Loucy (cell line): ENCODE data around the gene TSPO.

ENCODE experiments used
- H2AFZ ChIP-seq: fragments of 200-600 bp; sonication (generic); 2 replicates; pipeline ENCODE4 v1.6.0; 2016; ENCODE audit warnings: antibody characterized with exemption, mild to moderate bottlenecking, low read length, moderate library complexity
- H3F3A ChIP-seq: fragments of 200-600 bp; 2 replicates; pipeline ENCODE4 v1.6.0; 2016; ENCODE audit warnings: antibody characterized with exemption, low read depth, mild to moderate bottlenecking
- H3K27me3 ChIP-seq: fragments of 200-600 bp; sonication (generic); 2 replicates; pipeline ENCODE4 v1.6.1; 2014; ENCODE audit warnings: low read length, mild to moderate bottlenecking; ENCODE audit not compliant: insufficient read depth, poor library complexity, severe bottlenecking
- H3K36me3 ChIP-seq: fragments of 200-600 bp; sonication (generic); 2 replicates; pipeline ENCODE4 v1.6.1; 2016; ENCODE audit warnings: low read length; ENCODE audit not compliant: insufficient read depth
- H3K4me1 ChIP-seq: fragments of 200-600 bp; sonication (generic); 2 replicates; pipeline ENCODE4 v1.5.1; 2014; ENCODE audit warnings: low read length, mild to moderate bottlenecking; ENCODE audit not compliant: insufficient read depth, poor library complexity, severe bottlenecking
- H3K4me2 ChIP-seq: fragments of 200-600 bp; sonication (generic); 2 replicates; pipeline ENCODE4 v1.6.0; 2014; ENCODE audit warnings: antibody characterized with exemption, low read length, low read depth, mild to moderate bottlenecking; ENCODE audit not compliant: poor library complexity, severe bottlenecking
- H3K4me3 ChIP-seq: fragments of 200-600 bp; sonication (generic); 2 replicates; pipeline ENCODE4 v1.5.1; 2014; ENCODE audit warnings: low read length, mild to moderate bottlenecking, mixed read lengths; ENCODE audit not compliant: poor library complexity, severe bottlenecking
- H3K79me2 ChIP-seq: fragments of 200-600 bp; sonication (generic); 2 replicates; pipeline ENCODE4 v1.6.1; 2014; ENCODE audit warnings: low read length; ENCODE audit not compliant: insufficient read depth
- H3K9ac ChIP-seq: fragments of 200-600 bp; sonication (generic); 2 replicates; pipeline ENCODE4 v1.6.0; 2014; ENCODE audit warnings: mild to moderate bottlenecking, low read depth, low read length, moderate library complexity; ENCODE audit not compliant: poor library complexity, severe bottlenecking
- H3K9me2 ChIP-seq: fragments of 200-600 bp; sonication (generic); replicated peaks from 2 replicates; pipeline ENCODE4 v1.6.1; 2016; ENCODE audit warnings: low read depth, low read length, mixed read lengths
- H3K9me3 ChIP-seq: fragments of 200-600 bp; sonication (generic); 2 replicates; pipeline ENCODE4 v1.6.1; 2014; ENCODE audit warnings: mild to moderate bottlenecking, antibody characterized with exemption, low read length, low read depth; ENCODE audit not compliant: insufficient read depth
- H4K20me1 ChIP-seq: fragments of 200-600 bp; sonication (generic); 2 replicates; pipeline ENCODE4 v1.6.0; 2014; ENCODE audit warnings: antibody characterized with exemption, low read length, mild to moderate bottlenecking; ENCODE audit not compliant: insufficient read depth, poor library complexity, severe bottlenecking
- CTCF ChIP-seq: fragments of 200-600 bp; sonication (generic); conservative IDR thresholded peaks from 2 replicates; pipeline ENCODE4 v1.5.1; 2014; ENCODE audit warnings: mild to moderate bottlenecking, antibody characterized with exemption, low read length
- EZH2phosphoT487 ChIP-seq: fragments of 200-600 bp; IDR thresholded peaks from 2 replicates; pipeline ENCODE4 v1.6.1; 2018; ENCODE audit warnings: antibody characterized with exemption, mild to moderate bottlenecking, moderate library complexity, borderline replicate concordance

TSPO gene

GRCh38 chr22:43162412-43163150, 11.2 kb downstream of the TSPO start:
- Histone ChIP-seq H3K4me2 (no peak overlapping the region), H3K9me2 (no peaks in the 10 kb centered on the region), H3K9ac (no peak overlapping the region), H3K4me1 (no peaks in the 10 kb centered on the region), H4K20me1 (no peaks in the 10 kb centered on the region), H2AFZ (no peak overlapping the region), H3K27me3 (no peaks in the 10 kb centered on the region), H3K36me3 (peaks cover 3% of the 10 kb centered on the region; the same call in 1 of the 2 replicates), H3K79me2 (no peaks in the 10 kb centered on the region), H3F3A (no peaks in the 10 kb centered on the region), H3K4me3 (no peak overlapping the region), H3K9me3 (no peaks in the 10 kb centered on the region)
- TF ChIP-seq CTCF (no peak), EZH2phosphoT487 (no peak)

- no peaks in the 10 kb centered on the region for H3K79me2 ChIP-seq
- H3K4me3 ChIP-seq = no peak overlapping the region
- H3K4me2 ChIP-seq = no peak overlapping the region
- no peaks in the 10 kb centered on the region for H4K20me1 ChIP-seq
- H3K27me3 ChIP-seq = no peaks in the 10 kb centered on the region
- no peaks in the 10 kb centered on the region for H3K9me2 ChIP-seq
- H3K9me3 ChIP-seq = no peaks in the 10 kb centered on the region
- H3K4me1 ChIP-seq = no peaks in the 10 kb centered on the region
- no peaks in the 10 kb centered on the region for H3F3A ChIP-seq
- no peak for TF ChIP-seq EZH2phosphoT487
- TF ChIP-seq CTCF = no peak
- no peak overlapping the region for H2AFZ ChIP-seq
- H3K36me3 ChIP-seq = peaks cover 8% of the 10 kb centered on the region; the same call in 1 of the 2 replicates
- H3K9ac ChIP-seq = no peak overlapping the region
These were observed 12.0 kb downstream of the TSPO start for GRCh38 chr22:43163241-43163795.

DNA sequence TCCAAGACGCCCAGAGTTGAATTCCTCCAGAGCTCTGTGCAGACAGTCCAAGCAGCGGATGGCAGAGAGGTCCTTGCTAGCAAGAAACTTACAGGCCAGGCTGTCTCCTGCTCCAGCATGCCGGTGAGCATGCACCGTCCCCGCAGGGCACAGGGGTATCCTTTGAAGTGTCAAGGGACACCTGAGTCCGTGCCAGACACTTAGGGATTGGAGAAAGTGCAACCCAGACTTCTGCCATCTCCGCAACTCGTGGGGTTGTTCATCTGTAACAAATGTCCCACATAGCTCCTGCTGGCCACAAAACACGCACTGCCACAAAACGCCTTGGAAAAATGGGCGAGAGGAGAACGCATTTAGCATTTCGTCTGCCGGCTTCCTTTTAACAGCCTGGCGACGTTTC, 13.3 kb downstream of the TSPO start:
- Histone ChIP-seq H3K4me1 (no peaks in the 10 kb centered on the region), H3K36me3 (peaks cover 8% of the 10 kb centered on the region; the same call in 1 of the 2 replicates), H3K79me2 (no peaks in the 10 kb centered on the region), H3K9ac (no peak overlapping the region), H3F3A (no peaks in the 10 kb centered on the region), H3K9me3 (no peaks in the 10 kb centered on the region), H3K4me3 (no peak overlapping the region), H3K4me2 (no peak overlapping the region), H4K20me1 (no peaks in the 10 kb centered on the region), H3K27me3 (no peaks in the 10 kb centered on the region), H2AFZ (no peak overlapping the region), H3K9me2 (no peaks in the 10 kb centered on the region)
- TF ChIP-seq EZH2phosphoT487 (no peak), CTCF (no peak)
